Spleen (tissue), 3 donors: Measurements from ENCODE around the gene CSRNP2.

ENCODE experiments used
- POLR2A ChIP-seq, 3 donors: fragments of 450-650 bp; IDR thresholded peaks; one replicate each; pipeline ENCODE4 v1.5.1; 2017; ENCODE audit warnings: antibody characterized with exemption in 3 of 3, mild to moderate bottlenecking in 1 of 3
- POLR2AphosphoS5 ChIP-seq, 3 donors: sonication (generic); formaldehyde crosslinking; IDR thresholded peaks; one replicate each; pipeline ENCODE4 v1.5.1; 2017; ENCODE audit warnings: antibody characterized with exemption in 3 of 3

- no peak for TF ChIP-seq POLR2A (IDR thresholded peaks at IDR 0.05)
- no peak for TF ChIP-seq POLR2AphosphoS5 (IDR thresholded peaks at IDR 0.05)
These were observed 70.0 kb downstream of the CSRNP2 start for GRCh38 chr12:51013441-51013840.
